PC-3 (cell line): ENCODE results near the gene CHMP2A. TPM values are rescaled to one million over a fixed set of nuclear protein-coding genes. Genes with fewer than 3 reads are reported as not detected.
"Not testable (repeated sequence)": the region's sequence is repeated elsewhere in the genome, so short reads cannot be mapped to it uniquely, and the experiment has no call there.

Source experiments
- ATAC-seq: fragments of 200-7000 bp; cut with Tn5 transposase; 2 replicates; pipeline ENCODE4 v1.9.1; 2020; ENCODE audit warnings: mild to moderate bottlenecking, moderate library complexity
- BruUV-seq: library from RNA; stranded (reverse); fragments of 400-500 nt; replicated peaks from 2 replicates; lab custom pipeline; 2021; lab: Mats Ljungman, UMichigan
- CTCF ChIA-PET: fragments of 300-600 bp; sonication (Branson Sonifier 250); formaldehyde crosslinking; loops from one replicate; lab custom pipeline; 2022; ENCODE audit warnings: antibody characterized with exemption; lab: Charles Lee
- POLR2A ChIA-PET: fragments of 300-600 bp; sonication (Branson Sonifier 250); formaldehyde crosslinking; loops from one replicate; lab custom pipeline; 2022; ENCODE audit warnings: antibody characterized with exemption; ENCODE audit not compliant: unreplicated experiment; lab: Charles Lee
- DNase-seq: peaks from one replicate; pipeline ENCODE4 v3.0.0-alpha.2; 2015
- H2AFZ ChIP-seq: fragments of 300-600 bp; sonication (generic); 2 replicates; pipeline ENCODE4 v1.6.0; 2016; ENCODE audit warnings: antibody characterized with exemption, low read length
- H3F3A ChIP-seq: fragments of 300-600 bp; sonication (generic); one replicate; pipeline ENCODE4 v1.6.0; 2017; ENCODE audit warnings: antibody characterized with exemption, low read length, control low read depth, mild to moderate bottlenecking; ENCODE audit not compliant: unreplicated experiment
- H3K27ac ChIP-seq: fragments of 300-600 bp; sonication (generic); 2 replicates; pipeline ENCODE4 v1.5.1; 2016; ENCODE audit warnings: mild to moderate bottlenecking, low read length
- H3K27me3 ChIP-seq: fragments of 300-600 bp; sonication (generic); 2 replicates; pipeline ENCODE4 v1.6.1; 2016; ENCODE audit warnings: low read length, mixed read lengths
- H3K36me3 ChIP-seq: fragments of 300-600 bp; sonication (generic); 2 replicates; pipeline ENCODE4 v1.6.1; 2016; ENCODE audit warnings: low read depth, mixed run types, low read length, mixed read lengths
- H3K4me1 ChIP-seq: fragments of 300-600 bp; sonication (generic); 2 replicates; pipeline ENCODE4 v1.5.1; 2016; ENCODE audit warnings: low read length; ENCODE audit not compliant: insufficient read depth
- H3K4me2 ChIP-seq: fragments of 300-600 bp; sonication (generic); 2 replicates; pipeline ENCODE4 v1.6.0; 2016; ENCODE audit warnings: low read length
- H3K4me3 ChIP-seq: fragments of 300-600 bp; sonication (generic); 2 replicates; pipeline ENCODE4 v1.5.1; 2016; ENCODE audit warnings: mild to moderate bottlenecking, low read length, mixed read lengths
- H3K79me2 ChIP-seq: fragments of 300-600 bp; sonication (generic); 2 replicates; pipeline ENCODE4 v1.6.1; 2017; ENCODE audit warnings: low read length, mixed read lengths
- H3K9ac ChIP-seq: fragments of 300-600 bp; sonication (generic); 2 replicates; pipeline ENCODE4 v1.6.0; 2016; ENCODE audit warnings: mild to moderate bottlenecking, low read length
- H3K9me2 ChIP-seq: fragments of 300-600 bp; sonication (generic); replicated peaks from 2 replicates; pipeline ENCODE4 v1.6.1; 2016; ENCODE audit warnings: mixed run types, low read length, mixed read lengths
- H3K9me3 ChIP-seq: fragments of 300-600 bp; sonication (generic); 2 replicates; pipeline ENCODE4 v1.6.1; 2016; ENCODE audit warnings: low read length, mixed read lengths
- H4K20me1 ChIP-seq: fragments of 300-600 bp; sonication (generic); 2 replicates; pipeline ENCODE4 v1.6.1; 2016; ENCODE audit warnings: low read length, mixed read lengths
- EZH2 ChIP-seq: fragments of 300-600 bp; sonication (generic); IDR thresholded peaks from one replicate; pipeline ENCODE4 v1.6.1; 2017; ENCODE audit warnings: antibody characterized with exemption, mild to moderate bottlenecking, low read length; ENCODE audit not compliant: unreplicated experiment
- EZH2phosphoT487 ChIP-seq: fragments of 300-600 bp; sonication (generic); IDR thresholded peaks from 2 replicates; pipeline ENCODE4 v1.6.1; 2018; ENCODE audit warnings: mild to moderate bottlenecking, antibody characterized with exemption, low read length, borderline replicate concordance
- intact Hi-C: fragments of 100-400 bp; cut with micrococcal nuclease; formaldehyde crosslinking; loops from 2 replicates; pipeline ENCODE4 v1.9.0; 2023
- microRNA-seq: library from miRNA; unstranded; fragments of <30 nt; microRNA quantifications from one replicate; pipeline ENCODE4 v1.1.0, GENCODE V29; 2020; ENCODE audit not compliant: unreplicated experiment
- total RNA-seq: library from RNA; depleted of rRNA; stranded (reverse); fragments of >200 nt; gene quantifications from 2 replicates; pipeline ENCODE4 v1.2.3, GENCODE V29; 2014; rRNA removed
- TF ChIP-seq, protein P1 (sequence below): fragments of 300-600 bp; sonication (generic); conservative IDR thresholded peaks from 2 replicates; pipeline ENCODE4 v1.5.1; 2017; ENCODE audit warnings: antibody characterized with exemption, low read depth, mild to moderate bottlenecking, low read length

Gene CHMP2A
- total RNA-seq, 1 experiment from 2014 or later: 220 TPM

DNA sequence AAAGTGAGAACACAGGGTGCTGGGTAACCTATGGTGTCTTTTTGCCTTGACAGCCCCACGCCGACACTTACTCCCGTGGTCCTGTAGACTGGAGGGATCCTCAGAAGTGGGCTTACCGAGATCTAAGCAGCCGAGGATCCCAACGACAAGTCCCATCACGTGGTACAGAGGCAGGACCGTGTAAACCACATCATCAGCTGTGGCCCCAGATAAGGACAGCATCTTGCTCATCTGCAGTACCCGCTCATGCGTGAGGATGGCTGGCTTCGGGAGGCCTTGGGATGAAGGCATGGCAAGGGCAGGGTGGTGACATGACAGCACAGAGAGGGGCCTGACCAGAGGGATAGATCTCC is 45.2 kb downstream of the CHMP2A start:
- H3K27ac ChIP-seq: no peak overlapping the region
- no peaks in the 10 kb centered on the region for H4K20me1 ChIP-seq
- peaks cover 4% of the 10 kb centered on the region for H3K79me2 ChIP-seq
- ATAC-seq (no peak), DNase-seq (no peak)
- no peaks in the 10 kb centered on the region for H3F3A ChIP-seq
- TF ChIP-seq EZH2: no peak
- no peak for TF ChIP-seq EZH2phosphoT487
- TF ChIP-seq, protein P1, sequence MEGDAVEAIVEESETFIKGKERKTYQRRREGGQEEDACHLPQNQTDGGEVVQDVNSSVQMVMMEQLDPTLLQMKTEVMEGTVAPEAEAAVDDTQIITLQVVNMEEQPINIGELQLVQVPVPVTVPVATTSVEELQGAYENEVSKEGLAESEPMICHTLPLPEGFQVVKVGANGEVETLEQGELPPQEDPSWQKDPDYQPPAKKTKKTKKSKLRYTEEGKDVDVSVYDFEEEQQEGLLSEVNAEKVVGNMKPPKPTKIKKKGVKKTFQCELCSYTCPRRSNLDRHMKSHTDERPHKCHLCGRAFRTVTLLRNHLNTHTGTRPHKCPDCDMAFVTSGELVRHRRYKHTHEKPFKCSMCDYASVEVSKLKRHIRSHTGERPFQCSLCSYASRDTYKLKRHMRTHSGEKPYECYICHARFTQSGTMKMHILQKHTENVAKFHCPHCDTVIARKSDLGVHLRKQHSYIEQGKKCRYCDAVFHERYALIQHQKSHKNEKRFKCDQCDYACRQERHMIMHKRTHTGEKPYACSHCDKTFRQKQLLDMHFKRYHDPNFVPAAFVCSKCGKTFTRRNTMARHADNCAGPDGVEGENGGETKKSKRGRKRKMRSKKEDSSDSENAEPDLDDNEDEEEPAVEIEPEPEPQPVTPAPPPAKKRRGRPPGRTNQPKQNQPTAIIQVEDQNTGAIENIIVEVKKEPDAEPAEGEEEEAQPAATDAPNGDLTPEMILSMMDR: no peak
- H3K36me3 ChIP-seq: peaks cover 3% of the 10 kb centered on the region; the same call in 1 of the 2 replicates
- no peaks in the 10 kb centered on the region for H3K9me2 ChIP-seq
- no peak overlapping the region for H3K4me3 ChIP-seq
- H3K27me3 ChIP-seq: no peaks in the 10 kb centered on the region
- ChIA-PET POLR2A (interaction anchor here (0.6 kb wide), 2 partner anchors 8 to 58 kb away, joined by 4 read pairs; no protein-coding TSS in a partner anchor), CTCF (no interaction called here)
- no peak overlapping the region for H3K4me2 ChIP-seq
- H3K9me3 ChIP-seq: no peaks in the 10 kb centered on the region
- BruUV-seq: no TSS peak
- H2AFZ ChIP-seq: no peak overlapping the region
- H3K4me1 ChIP-seq: peaks cover 4% of the 10 kb centered on the region; the same call in 1 of the 2 replicates
- intact Hi-C loops: no loop called here
- no peak overlapping the region for H3K9ac ChIP-seq

- intact Hi-C loops: not testable (repeated sequence)
Measured at GRCh38 chr19:58507602-58508223, 47.2 kb downstream of the CHMP2A start.

More at GRCh38 chr19:58507602-58508223, 47.2 kb downstream of the CHMP2A start:
- H3K9ac ChIP-seq, POLR2A ChIA-PET, ATAC-seq, H3K27ac ChIP-seq, BruUV-seq, H3K4me2 ChIP-seq, CTCF ChIA-PET, H3K36me3 ChIP-seq, H3K9me2 ChIP-seq, H3K9me3 ChIP-seq, H3K4me3 ChIP-seq, H3F3A ChIP-seq, H3K79me2 ChIP-seq, DNase-seq, H4K20me1 ChIP-seq, H3K4me1 ChIP-seq, H2AFZ ChIP-seq, H3K27me3 ChIP-seq: not testable (repeated sequence)

Small RNA genes within 50 kb of the gene (microRNA-seq; reads per million reads assigned to microRNA genes)
- 1.0 reads per million for gene MIR6807

Other genes with a start within 250 kb of the CHMP2A start
- gene ERVK3-1, start 249.7 kb downstream of the CHMP2A start, total RNA-seq: 104 and 116 TPM in 2 replicates
- 4.0 and 4.3 TPM in 2 replicates for gene ZSCAN22, start 228.1 kb downstream of the CHMP2A start, total RNA-seq
- 0.92 and 1.9 TPM in 2 replicates for gene A1BG, start 201.6 kb downstream of the CHMP2A start, total RNA-seq
- gene ZNF497, start 192.4 kb downstream of the CHMP2A start, total RNA-seq: 2.2 and 4.0 TPM in 2 replicates
- gene ZNF837, start 174.1 kb downstream of the CHMP2A start, total RNA-seq: 9.5 and 12.6 TPM in 2 replicates
- gene RPS5, start 167.8 kb downstream of the CHMP2A start, total RNA-seq: 3,515 and 3,776 TPM in 2 replicates
- gene RNF225, start 159.4 kb downstream of the CHMP2A start, total RNA-seq: 2.2 TPM in 1 of 2 replicates, not detected in the other
- 49.2 and 73.8 TPM in 2 replicates for gene ZNF584, start 146.5 kb downstream of the CHMP2A start, total RNA-seq
- gene ZNF132, start 115.0 kb downstream of the CHMP2A start, total RNA-seq: not detected in 2 replicates
- 11.2 and 12.8 TPM in 2 replicates for gene ZNF324B, start 103.5 kb downstream of the CHMP2A start, total RNA-seq
- 14.8 and 15.9 TPM in 2 replicates for gene ZNF324, start 88.0 kb downstream of the CHMP2A start, total RNA-seq
- gene ZNF446, start 78.8 kb downstream of the CHMP2A start, total RNA-seq: 8.9 and 13.4 TPM in 2 replicates
- gene SLC27A5, start 43.1 kb downstream of the CHMP2A start, total RNA-seq: 56.2 and 56.8 TPM in 2 replicates
- gene ZBTB45, start 35.3 kb downstream of the CHMP2A start, total RNA-seq: 14.0 and 19.1 TPM in 2 replicates
- 1,169 and 1,653 TPM in 2 replicates for gene TRIM28, start 11.0 kb downstream of the CHMP2A start, total RNA-seq
- 243 and 268 TPM in 2 replicates for gene UBE2M, start 3.5 kb upstream of the CHMP2A start, total RNA-seq
- 18.0 and 29.3 TPM in 2 replicates for gene MZF1, start 18.2 kb upstream of the CHMP2A start, total RNA-seq